ENCODE results near the gene DENND1A. TPM values are rescaled to one million over a fixed set of nuclear protein-coding genes. Genes with fewer than 3 reads are reported as not detected.

Gene DENND1A
- total RNA-seq, 1 donor from 2014 or later = 48.1 TPM

DNA sequence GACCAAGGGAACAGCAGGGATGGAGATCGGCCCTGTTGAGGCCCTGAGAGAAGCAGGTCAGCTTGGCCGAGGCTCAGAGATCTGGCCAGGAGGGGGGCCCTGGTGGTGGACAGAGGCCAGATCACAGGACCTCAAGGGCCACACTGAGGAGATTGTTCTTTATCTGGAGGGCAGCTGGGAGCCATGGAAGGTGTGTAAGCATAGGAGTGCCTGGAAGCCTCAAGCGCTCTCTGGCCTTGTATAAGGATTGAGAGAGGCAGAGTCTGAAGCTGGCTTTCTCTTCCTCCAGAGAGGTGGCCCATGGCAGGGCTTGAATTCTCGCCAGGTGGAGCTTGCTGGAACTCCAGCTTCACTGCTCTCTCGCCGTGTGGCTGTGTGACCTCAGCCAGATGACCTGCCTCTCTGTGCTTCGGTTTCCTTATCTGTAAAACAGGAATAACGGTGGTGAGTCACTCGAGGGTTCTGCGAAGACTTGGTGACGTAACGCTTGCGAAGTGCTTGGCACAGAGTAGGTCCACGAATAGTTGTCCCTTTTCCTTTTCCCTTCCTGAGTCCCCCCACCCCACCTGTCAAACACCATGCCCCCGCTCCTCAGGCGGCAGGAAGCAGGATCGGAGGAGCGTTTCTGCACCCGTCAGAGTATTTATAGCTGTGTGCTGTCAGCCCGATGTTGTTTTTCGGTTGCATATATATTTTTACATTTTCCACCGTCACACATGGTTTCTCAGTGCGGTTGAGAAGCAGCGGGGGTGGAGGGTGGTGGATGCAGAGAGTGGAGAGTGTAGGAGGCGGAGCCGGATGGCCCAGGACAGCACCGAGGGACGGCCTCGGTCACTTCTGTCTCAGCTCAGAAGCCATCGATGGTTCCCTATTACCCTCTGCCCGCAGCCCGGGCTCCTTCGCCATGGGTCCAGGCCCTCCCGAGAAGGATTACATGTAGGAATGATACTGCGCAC, 590.9 kb downstream of the DENND1A start:
- no peaks in the 10 kb centered on the region for H3K9me3 ChIP-seq (ENCODE audit: low read depth)
- peaks cover 6% of the 10 kb centered on the region for H3K4me1 ChIP-seq
- H4K20me1 ChIP-seq (ENCODE audit: low read depth) = no peaks in the 10 kb centered on the region
- H3K27ac ChIP-seq = no peak overlapping the region
- TF ChIP-seq, protein P1, sequence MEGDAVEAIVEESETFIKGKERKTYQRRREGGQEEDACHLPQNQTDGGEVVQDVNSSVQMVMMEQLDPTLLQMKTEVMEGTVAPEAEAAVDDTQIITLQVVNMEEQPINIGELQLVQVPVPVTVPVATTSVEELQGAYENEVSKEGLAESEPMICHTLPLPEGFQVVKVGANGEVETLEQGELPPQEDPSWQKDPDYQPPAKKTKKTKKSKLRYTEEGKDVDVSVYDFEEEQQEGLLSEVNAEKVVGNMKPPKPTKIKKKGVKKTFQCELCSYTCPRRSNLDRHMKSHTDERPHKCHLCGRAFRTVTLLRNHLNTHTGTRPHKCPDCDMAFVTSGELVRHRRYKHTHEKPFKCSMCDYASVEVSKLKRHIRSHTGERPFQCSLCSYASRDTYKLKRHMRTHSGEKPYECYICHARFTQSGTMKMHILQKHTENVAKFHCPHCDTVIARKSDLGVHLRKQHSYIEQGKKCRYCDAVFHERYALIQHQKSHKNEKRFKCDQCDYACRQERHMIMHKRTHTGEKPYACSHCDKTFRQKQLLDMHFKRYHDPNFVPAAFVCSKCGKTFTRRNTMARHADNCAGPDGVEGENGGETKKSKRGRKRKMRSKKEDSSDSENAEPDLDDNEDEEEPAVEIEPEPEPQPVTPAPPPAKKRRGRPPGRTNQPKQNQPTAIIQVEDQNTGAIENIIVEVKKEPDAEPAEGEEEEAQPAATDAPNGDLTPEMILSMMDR (IDR thresholded peaks at IDR 0.05) = no peak
- no peak for TF ChIP-seq EZH2 (IDR thresholded peaks at IDR 0.05)
- no peak for TF ChIP-seq EZH2phosphoT487 (IDR thresholded peaks at IDR 0.05)
- H3K36me3 Mint-ChIP-seq = no peaks in the 10 kb centered on the region
- peak overlapping the region; percentile 64 for H3K4me3 Mint-ChIP-seq
- no peaks in the 10 kb centered on the region for H3K9me3 Mint-ChIP-seq
- H3K4me1 Mint-ChIP-seq = peaks cover 49% of the 10 kb centered on the region
- H3K27me3 Mint-ChIP-seq (ENCODE audit: insufficient read depth, low read depth) = peaks cover 10% of the 10 kb centered on the region
- H3K79me2 ChIP-seq (ENCODE audit: low read depth) = no peaks in the 10 kb centered on the region
- H3F3A ChIP-seq (ENCODE audit: low read depth) = no peaks in the 10 kb centered on the region
- no peaks in the 10 kb centered on the region for H3K36me3 ChIP-seq
- H3K9ac ChIP-seq = no peak overlapping the region
- no peak overlapping the region for H3K4me2 ChIP-seq
- H2AFZ ChIP-seq (replicated peaks) = peak overlapping the region; percentile 64
- no peak overlapping the region for H3K4me3 ChIP-seq
- DNase-seq (ENCODE audit: low spot score) = no peak
- no peaks in the 10 kb centered on the region for H3K27me3 ChIP-seq
- peak overlapping the region; percentile 91 for H3K27ac Mint-ChIP-seq

DNA sequence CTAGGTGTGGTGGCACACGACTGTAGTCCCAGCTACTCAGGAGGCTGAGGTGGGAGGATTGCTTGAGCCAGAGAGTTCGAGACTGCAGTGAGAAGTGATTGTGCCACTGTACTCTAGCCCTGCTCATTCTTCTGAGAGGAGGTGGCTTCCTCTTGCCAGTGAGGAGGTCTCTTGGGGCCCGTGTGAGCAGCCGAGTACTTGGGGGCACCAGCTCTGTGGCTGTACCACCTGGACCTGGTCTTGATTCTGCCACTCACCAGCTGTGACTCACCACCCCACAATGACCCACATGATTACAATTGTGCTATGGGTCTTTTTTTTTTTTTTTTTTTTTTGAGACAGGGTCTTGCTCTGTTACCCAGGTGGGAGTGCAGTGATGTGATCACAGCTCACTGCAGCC, 592.0 kb downstream of the DENND1A start:
- no peak overlapping the region for H3K4me3 Mint-ChIP-seq
- no peak overlapping the region for H3K27ac Mint-ChIP-seq
- H2AFZ ChIP-seq (replicated peaks) = no peak overlapping the region
- no peaks in the 10 kb centered on the region for H3K36me3 Mint-ChIP-seq
- H3K9ac ChIP-seq = no peak overlapping the region
- H3K27me3 Mint-ChIP-seq (ENCODE audit: insufficient read depth, low read depth) = peaks cover 10% of the 10 kb centered on the region
- no peaks in the 10 kb centered on the region for H3K9me3 ChIP-seq (ENCODE audit: low read depth)
- H3K4me3 ChIP-seq = no peak overlapping the region
- no peaks in the 10 kb centered on the region for H3K27me3 ChIP-seq
- peaks cover 52% of the 10 kb centered on the region for H3K4me1 Mint-ChIP-seq
- H3K27ac ChIP-seq = no peak overlapping the region
- no peak for TF ChIP-seq EZH2phosphoT487 (IDR thresholded peaks at IDR 0.05)
- TF ChIP-seq, protein P1 (IDR thresholded peaks at IDR 0.05) = no peak
- TF ChIP-seq EZH2 (IDR thresholded peaks at IDR 0.05) = no peak
- no peaks in the 10 kb centered on the region for H3F3A ChIP-seq (ENCODE audit: low read depth)
- no peaks in the 10 kb centered on the region for H3K79me2 ChIP-seq (ENCODE audit: low read depth)
- peaks cover 6% of the 10 kb centered on the region for H3K4me1 ChIP-seq
- H4K20me1 ChIP-seq (ENCODE audit: low read depth) = no peaks in the 10 kb centered on the region
- no peak overlapping the region for H3K4me2 ChIP-seq
- H3K9me3 Mint-ChIP-seq = no peaks in the 10 kb centered on the region
- H3K36me3 ChIP-seq = no peaks in the 10 kb centered on the region
- DNase-seq (ENCODE audit: low spot score) = no peak

DNA sequence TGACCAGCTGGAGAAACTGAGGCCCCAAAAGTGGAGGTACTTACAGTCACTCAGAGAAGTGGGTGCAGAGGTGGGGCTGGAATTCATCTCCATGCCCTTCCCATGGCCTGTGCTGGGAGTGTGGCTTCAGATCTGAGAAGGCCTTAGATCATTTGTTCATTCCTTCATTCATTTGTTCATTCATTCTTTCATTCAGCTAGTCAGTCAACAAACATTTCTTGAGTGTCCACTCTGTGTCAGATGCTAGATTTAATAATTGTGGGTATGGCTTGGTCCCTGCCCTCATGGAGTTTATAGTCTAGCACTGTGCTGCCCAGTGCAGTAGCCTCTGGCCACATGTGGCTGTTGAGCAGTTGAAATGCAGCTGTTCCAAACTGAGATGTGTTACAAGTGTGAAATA, 593.0 kb downstream of the DENND1A start:
- Mint-ChIP-seq H3K36me3 (no peaks in the 10 kb centered on the region), H3K4me3 (no peak overlapping the region), H3K27ac (no peak overlapping the region), H3K9me3 (no peaks in the 10 kb centered on the region), H3K4me1 (peaks cover 55% of the 10 kb centered on the region), H3K27me3 (ENCODE audit: insufficient read depth, low read depth) (peaks cover 10% of the 10 kb centered on the region)
- Histone ChIP-seq H3K79me2 (ENCODE audit: low read depth) (no peaks in the 10 kb centered on the region), H4K20me1 (ENCODE audit: low read depth) (no peaks in the 10 kb centered on the region), H3K9me3 (ENCODE audit: low read depth) (no peaks in the 10 kb centered on the region), H3K9ac (no peak overlapping the region), H3K4me2 (no peak overlapping the region), H2AFZ (replicated peaks) (no peak overlapping the region), H3K36me3 (no peaks in the 10 kb centered on the region), H3K27ac (no peak overlapping the region), H3K4me1 (peaks cover 6% of the 10 kb centered on the region), H3K4me3 (no peak overlapping the region), H3F3A (ENCODE audit: low read depth) (no peaks in the 10 kb centered on the region), H3K27me3 (no peaks in the 10 kb centered on the region)
- DNase-seq (ENCODE audit: low spot score) = no peak
- TF ChIP-seq EZH2phosphoT487 (IDR thresholded peaks at IDR 0.05) (no peak), EZH2 (IDR thresholded peaks at IDR 0.05) (no peak)
- TF ChIP-seq, protein P1 (IDR thresholded peaks at IDR 0.05) = no peak
